GM23338 (cell line): ENCODE results near the gene PEX11A. TPM values are rescaled to one million over a fixed set of nuclear protein-coding genes. Genes with fewer than 3 reads are reported as not detected.

ENCODE experiments used
- ATAC-seq: fragments of 200-7000 bp; cut with Tn5 transposase; 3 replicates; pipeline ENCODE4 v1.9.1; 2020
- DNase-seq: peaks from one replicate; pipeline ENCODE4 v3.0.0-alpha.2; 2015; ENCODE audit warnings: low spot score
- H2AFZ ChIP-seq: fragments of 200-600 bp; sonication (generic); 2 replicates; pipeline ENCODE4 v1.8.0; 2016; ENCODE audit warnings: antibody characterized with exemption, mild to moderate bottlenecking, moderate library complexity
- H3F3A ChIP-seq: fragments of 200-600 bp; sonication (generic); replicated peaks from 2 replicates; pipeline ENCODE4 v1.8.0; 2017; ENCODE audit warnings: antibody characterized with exemption, mixed run types, low read depth
- H3K27ac ChIP-seq: fragments of 200-600 bp; sonication (generic); 2 replicates; pipeline ENCODE4 v1.6.1; 2016; ENCODE audit warnings: low read depth
- H3K27me3 ChIP-seq: fragments of 200-600 bp; sonication (generic); 2 replicates; pipeline ENCODE4 v1.8.0; 2016; ENCODE audit warnings: mild to moderate bottlenecking, mixed run types, moderate library complexity; ENCODE audit not compliant: insufficient read depth
- H3K36me3 ChIP-seq: fragments of 200-600 bp; sonication (generic); 2 replicates; pipeline ENCODE4 v1.8.0; 2016; ENCODE audit warnings: mild to moderate bottlenecking; ENCODE audit not compliant: insufficient read depth
- H3K4me1 ChIP-seq: fragments of 200-600 bp; sonication (generic); 2 replicates; pipeline ENCODE4 v1.8.0; 2016; ENCODE audit warnings: mild to moderate bottlenecking, moderate library complexity; ENCODE audit not compliant: insufficient read depth
- H3K4me2 ChIP-seq: fragments of 200-600 bp; sonication (generic); 2 replicates; pipeline ENCODE4 v1.7.1; 2017; ENCODE audit warnings: mixed run types
- H3K4me3 ChIP-seq: fragments of 200-600 bp; sonication (generic); 2 replicates; pipeline ENCODE4 v1.6.1; 2016; ENCODE audit warnings: mixed run types
- H3K79me2 ChIP-seq: fragments of 200-600 bp; sonication (generic); replicated peaks from 2 replicates; pipeline ENCODE4 v1.8.0; 2017; ENCODE audit warnings: mild to moderate bottlenecking; ENCODE audit not compliant: insufficient read depth
- H3K9me2 ChIP-seq: fragments of 200-600 bp; sonication (generic); 2 replicates; pipeline ENCODE4 v1.8.0; 2017; ENCODE audit not compliant: insufficient read depth
- H4K20me1 ChIP-seq: fragments of 200-600 bp; sonication (generic); replicated peaks from 2 replicates; pipeline ENCODE4 v1.8.0; 2017; ENCODE audit warnings: mild to moderate bottlenecking; ENCODE audit not compliant: insufficient read depth
- H3K27ac Mint-ChIP-seq: 2 replicates; pipeline ENCODE4 v1.8.0; 2020; ENCODE audit warnings: inconsistent platforms, mild to moderate bottlenecking, moderate library complexity, mixed read lengths
- H3K27me3 Mint-ChIP-seq: 3 replicates; pipeline ENCODE4 v1.8.0; 2022; ENCODE audit warnings: low read depth, mild to moderate bottlenecking, moderate library complexity, mixed read lengths, inconsistent platforms; ENCODE audit not compliant: insufficient read depth, poor library complexity
- H3K36me3 Mint-ChIP-seq: 3 replicates; pipeline ENCODE4 v1.8.0; 2021; ENCODE audit warnings: low read depth, mild to moderate bottlenecking, inconsistent platforms, moderate library complexity, mixed read lengths
- H3K4me1 Mint-ChIP-seq: 3 replicates; pipeline ENCODE4 v1.8.0; 2020; ENCODE audit warnings: mild to moderate bottlenecking, inconsistent platforms, mixed read lengths
- H3K4me3 Mint-ChIP-seq: 3 replicates; pipeline ENCODE4 v1.8.0; 2021; ENCODE audit warnings: moderate library complexity, mild to moderate bottlenecking, inconsistent platforms, mixed read lengths
- H3K9me3 Mint-ChIP-seq: 3 replicates; pipeline ENCODE4 v1.8.0; 2020; ENCODE audit warnings: moderate library complexity, mild to moderate bottlenecking, inconsistent platforms, mixed read lengths
- EZH2 ChIP-seq: fragments of 200-600 bp; sonication (generic); IDR thresholded peaks from one replicate; pipeline ENCODE4 v1.8.0; 2017; ENCODE audit warnings: antibody characterized with exemption, mild to moderate bottlenecking, low read depth; ENCODE audit not compliant: unreplicated experiment
- EZH2phosphoT487 ChIP-seq: fragments of 200-600 bp; sonication (generic); IDR thresholded peaks from one replicate; pipeline ENCODE4 v1.8.1; 2018; ENCODE audit warnings: antibody characterized with exemption; ENCODE audit not compliant: unreplicated experiment
- JUNB ChIP-seq: IDR thresholded peaks from one replicate; pipeline ENCODE4 v1.6.1; 2016; ENCODE audit warnings: antibody characterized with exemption; ENCODE audit not compliant: unreplicated experiment
- NANOG ChIP-seq: IDR thresholded peaks from 2 replicates; pipeline ENCODE4 v1.6.1; 2016; ENCODE audit warnings: antibody characterized with exemption, borderline replicate concordance
- STAT1 ChIP-seq: IDR thresholded peaks from one replicate; pipeline ENCODE4 v1.6.1; 2016; ENCODE audit warnings: antibody characterized with exemption; ENCODE audit not compliant: unreplicated experiment
- ZNF114 ChIP-seq: fragments of 250-450 bp; sonication (Bioruptor Pico); IDR thresholded peaks from 2 replicates; pipeline ENCODE4 v1.5.0; 2020; ENCODE audit warnings: mild to moderate bottlenecking, moderate library complexity
- ZNF331 ChIP-seq: fragments of 250-450 bp; sonication (Bioruptor Pico); IDR thresholded peaks from 2 replicates; pipeline ENCODE4 v1.5.0; 2020; ENCODE audit warnings: low read depth, mild to moderate bottlenecking, moderate library complexity
- polyA plus RNA-seq: library from polyadenylated mRNA; unstranded; fragments of >200 nt; fragmentation: Nextera tagmentation; extraction: Ambion mirVana; gene quantifications from 2 replicates; pipeline ENCODE4 v1.2.1, GENCODE V29; 2016
- total RNA-seq: library from RNA; depleted of rRNA; stranded (reverse); fragments of >200 nt; shearing (Covaris generic); gene quantifications from 2 replicates; pipeline ENCODE4 v1.2.3, GENCODE V29; 2014
- TF ChIP-seq, protein P1 (sequence below): fragments of 250-450 bp; sonication (Bioruptor Pico); IDR thresholded peaks from 2 replicates; pipeline ENCODE4 v1.5.0; 2020; ENCODE audit warnings: mild to moderate bottlenecking, moderate library complexity
- TF ChIP-seq, protein P2 (sequence below), 2 experiments: fragments of 200-600 bp in 1 of 2; sonication (generic) in 1 of 2; conservative IDR thresholded peaks; 2 replicates each; pipeline versions ENCODE4 v1.5.1 to v1.6.1; 2016 to 2017; ENCODE audit warnings: antibody characterized with exemption in 2 of 2, low read depth in 2 of 2, mild to moderate bottlenecking in 2 of 2, moderate library complexity in 1 of 2

PEX11A gene
- total and polyA plus RNA-seq, 2 experiments from 2014 or later, result 2.1 to 4.8 TPM

DNA sequence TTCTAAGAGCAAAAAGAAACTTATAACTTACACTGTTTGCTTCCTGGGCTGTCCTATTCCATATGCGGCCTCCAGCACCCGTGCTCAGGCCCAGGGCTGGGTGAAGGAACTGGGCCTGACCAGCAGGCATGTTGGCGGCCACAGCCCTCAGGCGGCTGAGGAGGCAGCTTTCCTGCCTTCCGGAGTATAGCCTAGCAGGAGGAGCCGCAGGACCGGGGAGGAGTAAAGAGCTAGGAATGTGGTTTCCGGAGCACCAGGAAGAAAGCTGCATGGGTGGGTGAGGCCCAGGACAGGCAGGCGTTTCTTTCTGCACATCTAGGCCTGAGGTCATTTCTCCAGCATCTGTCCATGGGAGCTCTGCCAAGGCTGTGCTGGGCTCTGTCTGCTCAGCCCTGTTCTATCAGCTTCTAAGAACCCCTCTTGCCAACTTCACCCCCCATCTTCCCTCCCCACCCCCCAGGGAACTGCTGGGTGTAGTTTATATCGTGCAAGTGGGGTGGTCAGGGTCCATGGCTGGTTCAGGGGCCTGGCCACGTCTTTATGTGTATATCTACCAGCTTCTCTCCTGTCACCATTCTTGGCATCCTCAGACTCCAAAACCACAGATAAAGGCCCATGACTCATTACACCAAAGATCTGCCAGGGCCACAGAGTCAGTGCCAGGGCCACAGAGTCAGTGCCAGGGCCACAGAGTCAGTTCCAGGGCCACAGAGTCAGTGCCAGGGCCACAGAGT lies 27.5 kb downstream of the PEX11A start:
- Mint-ChIP-seq H3K4me1 (peaks cover 19% of the 10 kb centered on the region), H3K4me3 (no peak overlapping the region), H3K27ac (no peak overlapping the region), H3K36me3 (no peaks in the 10 kb centered on the region), H3K27me3 (peaks cover 15% of the 10 kb centered on the region), H3K9me3 (no peaks in the 10 kb centered on the region; the same call in 2 of the 3 replicates)
- H3K36me3 ChIP-seq, result no peaks in the 10 kb centered on the region
- H3K9me2 ChIP-seq, result no peaks in the 10 kb centered on the region
- TF ChIP-seq ZNF331 (CRISPR knock-in tag) (no peak), EZH2 (no peak), STAT1 (no peak), ZNF114 (CRISPR knock-in tag) (no peak), EZH2phosphoT487 (no peak), JUNB (no peak), NANOG (no peak)
- TF ChIP-seq, protein P1, sequence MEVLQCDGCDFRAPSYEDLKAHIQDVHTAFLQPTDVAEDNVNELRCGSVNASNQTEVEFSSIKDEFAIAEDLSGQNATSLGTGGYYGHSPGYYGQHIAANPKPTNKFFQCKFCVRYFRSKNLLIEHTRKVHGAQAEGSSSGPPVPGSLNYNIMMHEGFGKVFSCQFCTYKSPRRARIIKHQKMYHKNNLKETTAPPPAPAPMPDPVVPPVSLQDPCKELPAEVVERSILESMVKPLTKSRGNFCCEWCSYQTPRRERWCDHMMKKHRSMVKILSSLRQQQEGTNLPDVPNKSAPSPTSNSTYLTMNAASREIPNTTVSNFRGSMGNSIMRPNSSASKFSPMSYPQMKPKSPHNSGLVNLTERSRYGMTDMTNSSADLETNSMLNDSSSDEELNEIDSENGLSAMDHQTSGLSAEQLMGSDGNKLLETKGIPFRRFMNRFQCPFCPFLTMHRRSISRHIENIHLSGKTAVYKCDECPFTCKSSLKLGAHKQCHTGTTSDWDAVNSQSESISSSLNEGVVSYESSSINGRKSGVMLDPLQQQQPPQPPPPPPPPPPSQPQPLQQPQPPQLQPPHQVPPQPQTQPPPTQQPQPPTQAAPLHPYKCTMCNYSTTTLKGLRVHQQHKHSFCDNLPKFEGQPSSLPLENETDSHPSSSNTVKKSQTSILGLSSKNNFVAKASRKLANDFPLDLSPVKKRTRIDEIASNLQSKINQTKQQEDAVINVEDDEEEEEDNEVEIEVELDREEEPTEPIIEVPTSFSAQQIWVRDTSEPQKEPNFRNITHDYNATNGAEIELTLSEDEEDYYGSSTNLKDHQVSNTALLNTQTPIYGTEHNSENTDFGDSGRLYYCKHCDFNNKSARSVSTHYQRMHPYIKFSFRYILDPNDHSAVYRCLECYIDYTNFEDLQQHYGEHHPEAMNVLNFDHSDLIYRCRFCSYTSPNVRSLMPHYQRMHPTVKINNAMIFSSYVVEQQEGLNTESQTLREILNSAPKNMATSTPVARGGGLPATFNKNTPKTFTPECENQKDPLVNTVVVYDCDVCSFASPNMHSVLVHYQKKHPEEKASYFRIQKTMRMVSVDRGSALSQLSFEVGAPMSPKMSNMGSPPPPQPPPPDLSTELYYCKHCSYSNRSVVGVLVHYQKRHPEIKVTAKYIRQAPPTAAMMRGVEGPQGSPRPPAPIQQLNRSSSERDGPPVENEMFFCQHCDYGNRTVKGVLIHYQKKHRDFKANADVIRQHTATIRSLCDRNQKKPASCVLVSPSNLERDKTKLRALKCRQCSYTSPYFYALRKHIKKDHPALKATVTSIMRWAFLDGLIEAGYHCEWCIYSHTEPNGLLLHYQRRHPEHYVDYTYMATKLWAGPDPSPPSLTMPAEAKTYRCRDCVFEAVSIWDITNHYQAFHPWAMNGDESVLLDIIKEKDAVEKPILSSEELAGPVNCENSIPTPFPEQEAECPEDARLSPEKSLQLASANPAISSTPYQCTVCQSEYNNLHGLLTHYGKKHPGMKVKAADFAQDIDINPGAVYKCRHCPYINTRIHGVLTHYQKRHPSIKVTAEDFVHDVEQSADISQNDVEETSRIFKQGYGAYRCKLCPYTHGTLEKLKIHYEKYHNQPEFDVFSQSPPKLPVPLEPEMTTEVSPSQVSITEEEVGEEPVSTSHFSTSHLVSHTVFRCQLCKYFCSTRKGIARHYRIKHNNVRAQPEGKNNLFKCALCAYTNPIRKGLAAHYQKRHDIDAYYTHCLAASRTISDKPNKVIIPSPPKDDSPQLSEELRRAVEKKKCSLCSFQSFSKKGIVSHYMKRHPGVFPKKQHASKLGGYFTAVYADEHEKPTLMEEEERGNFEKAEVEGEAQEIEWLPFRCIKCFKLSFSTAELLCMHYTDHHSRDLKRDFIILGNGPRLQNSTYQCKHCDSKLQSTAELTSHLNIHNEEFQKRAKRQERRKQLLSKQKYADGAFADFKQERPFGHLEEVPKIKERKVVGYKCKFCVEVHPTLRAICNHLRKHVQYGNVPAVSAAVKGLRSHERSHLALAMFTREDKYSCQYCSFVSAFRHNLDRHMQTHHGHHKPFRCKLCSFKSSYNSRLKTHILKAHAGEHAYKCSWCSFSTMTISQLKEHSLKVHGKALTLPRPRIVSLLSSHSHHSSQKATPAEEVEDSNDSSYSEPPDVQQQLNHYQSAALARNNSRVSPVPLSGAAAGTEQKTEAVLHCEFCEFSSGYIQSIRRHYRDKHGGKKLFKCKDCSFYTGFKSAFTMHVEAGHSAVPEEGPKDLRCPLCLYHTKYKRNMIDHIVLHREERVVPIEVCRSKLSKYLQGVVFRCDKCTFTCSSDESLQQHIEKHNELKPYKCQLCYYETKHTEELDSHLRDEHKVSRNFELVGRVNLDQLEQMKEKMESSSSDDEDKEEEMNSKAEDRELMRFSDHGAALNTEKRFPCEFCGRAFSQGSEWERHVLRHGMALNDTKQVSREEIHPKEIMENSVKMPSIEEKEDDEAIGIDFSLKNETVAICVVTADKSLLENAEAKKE (CRISPR knock-in tag), result no peak
- TF ChIP-seq, protein P2, sequence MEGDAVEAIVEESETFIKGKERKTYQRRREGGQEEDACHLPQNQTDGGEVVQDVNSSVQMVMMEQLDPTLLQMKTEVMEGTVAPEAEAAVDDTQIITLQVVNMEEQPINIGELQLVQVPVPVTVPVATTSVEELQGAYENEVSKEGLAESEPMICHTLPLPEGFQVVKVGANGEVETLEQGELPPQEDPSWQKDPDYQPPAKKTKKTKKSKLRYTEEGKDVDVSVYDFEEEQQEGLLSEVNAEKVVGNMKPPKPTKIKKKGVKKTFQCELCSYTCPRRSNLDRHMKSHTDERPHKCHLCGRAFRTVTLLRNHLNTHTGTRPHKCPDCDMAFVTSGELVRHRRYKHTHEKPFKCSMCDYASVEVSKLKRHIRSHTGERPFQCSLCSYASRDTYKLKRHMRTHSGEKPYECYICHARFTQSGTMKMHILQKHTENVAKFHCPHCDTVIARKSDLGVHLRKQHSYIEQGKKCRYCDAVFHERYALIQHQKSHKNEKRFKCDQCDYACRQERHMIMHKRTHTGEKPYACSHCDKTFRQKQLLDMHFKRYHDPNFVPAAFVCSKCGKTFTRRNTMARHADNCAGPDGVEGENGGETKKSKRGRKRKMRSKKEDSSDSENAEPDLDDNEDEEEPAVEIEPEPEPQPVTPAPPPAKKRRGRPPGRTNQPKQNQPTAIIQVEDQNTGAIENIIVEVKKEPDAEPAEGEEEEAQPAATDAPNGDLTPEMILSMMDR (conservative IDR thresholded peaks at IDR 0.05; ENCODE audit: low read depth in 2 of 2), result no peak
- peak overlapping the region; percentile 76; the same call in 1 of the 2 replicates for H2AFZ ChIP-seq
- no peak overlapping the region for H3K4me3 ChIP-seq
- H3K79me2 ChIP-seq, result no peaks in the 10 kb centered on the region
- H3K27ac ChIP-seq, result no peak overlapping the region
- H3K4me1 ChIP-seq, result peaks cover 16% of the 10 kb centered on the region
- H3K27me3 ChIP-seq, result peaks cover 20% of the 10 kb centered on the region
- DNase-seq, result peak; percentile 30
- H3F3A ChIP-seq, result no peaks in the 10 kb centered on the region
- no peaks in the 10 kb centered on the region for H4K20me1 ChIP-seq
- ATAC-seq, result peak; percentile 16; the same call in 2 of the 3 replicates
- no peak overlapping the region for H3K4me2 ChIP-seq
